GM18867 (cell line): ENCODE measurements around the gene MIGA2.
"Not testable (repeated sequence)": the region's sequence is repeated elsewhere in the genome, so short reads cannot be mapped to it uniquely, and the experiment has no call there.

Experiments
- ATAC-seq: cut with Tn5 transposase; IDR thresholded peaks from one replicate; pipeline ENCODE4 v1.9.1; 2021; ENCODE audit warnings: mild to moderate bottlenecking, moderate library complexity; ENCODE audit not compliant: unreplicated experiment

MIGA2 gene

DNA sequence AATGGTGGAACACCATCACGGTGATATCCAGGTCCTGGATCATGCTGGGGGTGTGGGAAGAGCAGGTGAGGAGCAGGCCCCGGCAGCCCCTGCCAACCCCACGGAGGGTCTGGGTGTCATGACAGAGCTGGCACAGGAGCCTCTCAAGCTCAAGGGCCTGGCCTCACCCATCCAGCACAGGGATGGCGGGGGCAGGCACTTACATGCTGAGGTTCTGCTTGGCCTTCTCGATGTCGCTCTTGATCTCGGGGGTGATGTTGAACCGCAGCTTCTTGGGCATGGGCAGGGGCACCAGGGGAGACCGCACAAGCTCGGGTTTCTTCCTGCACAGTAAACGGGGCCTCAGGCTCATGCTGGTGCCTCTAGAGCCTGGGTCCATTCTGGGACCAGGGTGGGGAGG lies 61.9 kb downstream of the MIGA2 start:
- no peak for ATAC-seq

DNA sequence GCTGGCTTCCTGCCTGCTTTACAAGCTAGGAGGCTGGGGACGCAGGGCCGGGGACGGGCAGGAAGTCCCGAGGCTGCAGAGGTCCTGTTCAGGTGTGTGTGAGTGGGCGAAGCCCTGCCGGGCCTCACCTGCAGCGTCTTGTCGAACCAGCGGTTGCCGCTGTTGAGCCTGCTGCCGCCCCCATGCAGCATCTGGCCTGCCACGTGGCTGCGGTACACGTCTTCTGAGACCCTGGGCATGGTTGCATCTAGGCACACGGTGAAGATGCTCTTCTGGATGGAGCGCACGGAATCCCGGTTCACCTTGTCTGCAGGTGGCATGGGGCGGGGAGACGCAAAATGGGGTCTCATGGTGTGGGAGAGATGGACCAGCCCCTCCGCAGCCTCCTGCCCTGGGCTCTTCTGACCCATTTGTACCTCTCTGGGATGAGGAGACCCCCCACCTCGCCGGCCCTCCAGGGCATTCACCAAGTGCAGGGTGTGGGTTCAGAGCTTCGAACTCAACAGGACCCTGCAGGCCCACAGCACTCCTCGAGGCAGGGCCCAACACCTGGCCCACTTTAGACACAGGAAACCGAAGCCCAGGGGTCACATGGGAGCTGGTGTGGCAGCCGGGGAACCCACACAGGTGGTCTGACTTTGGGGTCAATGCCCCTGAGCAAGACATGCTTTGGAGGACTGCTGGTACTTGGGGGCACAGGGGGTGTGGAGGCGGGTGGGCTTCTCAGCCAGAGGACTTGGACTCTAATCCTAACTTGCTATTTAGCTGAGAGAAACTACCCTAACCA lies 64.2 kb downstream of the MIGA2 start:
- ATAC-seq: no peak

DNA sequence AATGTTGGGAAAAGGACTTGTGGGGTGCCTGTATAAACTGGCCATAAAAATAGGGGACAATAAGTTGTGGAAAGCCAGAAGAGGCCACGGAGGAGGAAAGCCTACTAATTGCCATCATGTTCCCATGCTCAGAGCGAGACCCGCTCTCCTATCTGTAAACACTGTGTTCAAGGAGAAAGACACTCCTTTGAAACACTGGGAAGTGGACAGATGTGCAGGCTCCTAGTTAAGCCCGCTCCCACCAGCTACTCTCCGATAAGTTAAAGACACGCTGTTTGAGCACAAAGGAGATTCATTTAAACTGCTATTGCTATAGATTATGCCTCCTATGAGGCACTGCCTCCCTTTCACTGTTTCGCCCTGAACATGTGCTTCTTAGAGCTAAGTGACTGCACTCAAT lies 64.9 kb downstream of the MIGA2 start:
- no peak for ATAC-seq

DNA sequence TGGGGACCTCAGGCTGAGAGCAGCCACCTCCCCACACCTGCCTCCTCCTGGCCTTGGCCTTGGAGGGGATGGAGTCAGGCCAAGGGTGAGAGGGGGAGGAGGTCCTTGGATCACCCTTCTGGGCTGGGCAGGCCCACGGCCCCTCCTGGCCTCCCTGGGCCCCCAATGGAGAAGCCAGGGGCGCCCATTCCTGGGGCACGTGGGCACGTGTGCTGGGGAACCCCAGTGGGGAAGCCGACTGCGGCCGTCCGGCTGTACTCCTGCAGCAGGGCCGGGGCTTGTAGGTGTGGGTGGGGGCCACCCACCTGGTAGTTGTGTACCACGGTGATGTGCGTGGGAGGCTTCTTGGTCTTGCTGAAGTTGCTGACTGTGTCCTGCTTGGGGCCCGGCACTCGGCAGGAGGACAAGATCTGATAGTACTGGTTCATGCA lies 65.7 kb downstream of the MIGA2 start:
- no peak for ATAC-seq

DNA sequence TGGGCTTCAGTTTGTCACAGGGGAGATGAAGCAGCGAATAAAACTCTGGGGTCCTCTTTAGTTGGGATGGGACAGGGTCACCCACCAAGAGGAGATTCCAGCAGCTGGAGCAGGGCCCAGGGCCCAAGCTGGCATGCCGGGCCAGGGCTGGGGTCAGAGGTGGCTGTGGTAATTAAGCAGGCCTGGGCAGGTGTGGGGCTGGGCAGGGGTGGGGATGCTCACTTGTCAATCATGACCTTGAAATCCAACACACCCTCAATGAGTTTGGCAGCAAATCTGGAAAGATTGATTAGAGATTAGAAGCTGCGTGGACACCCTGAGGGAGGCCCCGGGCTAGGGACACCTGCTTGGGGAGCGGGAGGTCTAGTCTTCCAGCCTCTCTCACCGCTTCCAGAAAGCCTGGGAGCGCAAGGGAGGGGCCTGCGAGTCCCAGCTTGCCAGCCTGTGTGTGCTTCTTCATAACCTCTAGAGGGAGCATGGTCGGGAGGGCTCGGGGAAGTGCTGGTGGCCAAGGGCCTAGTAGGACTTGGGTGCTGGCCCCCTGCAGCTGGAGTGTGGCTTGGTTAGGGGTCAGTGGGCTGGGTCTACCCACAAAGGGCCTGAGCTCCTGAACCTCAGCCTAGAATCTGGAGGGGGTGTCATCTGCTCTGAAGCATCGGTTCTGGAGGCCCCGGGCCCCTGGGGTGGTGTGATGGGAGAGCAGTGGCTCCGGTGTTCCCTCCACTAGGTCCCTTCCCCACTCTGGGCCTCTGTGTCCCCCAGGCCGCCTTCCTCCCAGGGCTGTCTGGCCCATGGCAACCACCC lies 66.6 kb downstream of the MIGA2 start:
- no peak for ATAC-seq

DNA sequence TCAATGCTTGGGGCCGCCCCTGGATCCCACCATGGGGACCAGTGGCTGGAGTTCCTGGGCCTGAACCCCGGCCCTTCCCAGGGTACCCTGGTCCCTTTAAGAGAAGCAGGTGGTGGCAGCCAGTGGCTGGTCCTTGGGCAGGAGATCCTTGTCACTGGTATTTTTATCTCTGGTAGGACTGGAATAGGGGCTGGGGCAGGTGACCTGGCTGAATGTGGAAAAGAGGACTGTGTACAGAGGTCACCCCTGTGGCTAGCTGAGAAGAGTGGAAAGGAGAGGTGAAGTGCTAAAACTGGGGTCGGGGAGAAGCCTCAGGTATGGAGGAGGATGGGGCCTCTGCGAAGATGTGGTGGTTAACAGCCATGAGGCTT lies 67.2 kb downstream of the MIGA2 start:
- ATAC-seq: no peak

DNA sequence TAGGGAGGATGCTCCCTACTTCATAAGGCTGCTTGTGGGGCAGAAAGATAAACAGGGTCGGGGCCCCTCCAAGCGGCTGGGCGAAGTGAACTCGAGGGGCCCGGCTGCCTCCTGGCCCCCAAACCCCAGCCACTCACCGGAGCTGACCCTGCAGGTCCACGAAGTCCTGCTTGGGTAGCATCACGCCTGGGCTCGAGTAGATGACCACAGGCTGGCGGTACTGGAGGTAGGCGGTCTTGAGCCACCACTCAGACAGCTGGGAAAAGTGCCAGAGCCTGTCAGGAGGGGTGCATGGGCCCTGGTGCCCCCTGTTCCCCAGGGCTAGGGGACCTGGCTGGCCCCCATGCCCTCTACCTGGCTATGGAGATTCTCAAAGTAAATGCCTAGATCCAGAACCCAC lies 67.6 kb downstream of the MIGA2 start:
- ATAC-seq: no peak

DNA sequence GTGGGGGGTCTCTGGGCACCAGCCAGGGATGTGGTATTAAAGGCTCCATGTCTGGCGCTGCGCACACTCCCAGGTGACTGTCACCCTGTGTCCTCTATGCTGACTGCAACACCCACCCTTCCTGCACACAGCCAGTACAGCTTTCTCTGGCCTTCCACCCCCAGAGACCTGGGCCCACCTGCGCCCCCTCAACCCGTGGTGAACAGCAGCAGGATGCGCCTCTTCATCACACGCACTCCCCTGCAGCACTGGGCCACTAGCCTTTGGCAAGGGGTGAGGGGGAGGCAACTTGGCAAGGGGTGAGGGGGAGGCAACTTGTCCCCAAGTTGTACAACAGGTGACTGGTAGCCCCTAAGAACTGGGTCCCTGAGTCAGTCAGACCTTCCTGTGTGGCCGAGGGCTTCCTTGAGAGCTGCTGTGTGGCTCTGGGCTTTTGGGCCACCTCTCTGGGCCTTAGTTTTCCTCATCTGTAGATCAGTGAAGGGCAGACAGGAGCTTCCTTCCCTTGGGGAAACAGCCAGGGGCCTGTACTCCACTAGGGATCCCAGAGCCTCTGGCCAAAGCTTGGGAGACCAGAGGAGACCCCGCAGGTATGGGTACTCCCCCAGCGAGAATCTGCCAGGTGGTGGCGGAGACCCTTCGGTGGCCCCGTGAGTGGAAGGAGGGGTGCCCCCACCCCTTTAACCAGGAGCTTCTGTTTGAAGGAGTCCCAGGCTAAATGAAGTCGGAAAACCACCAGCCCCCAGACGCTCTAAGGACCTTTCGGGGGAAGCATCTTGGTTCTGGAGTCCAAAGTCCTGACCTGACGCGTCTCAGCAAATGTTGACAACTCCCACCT lies 69.7 kb downstream of the MIGA2 start:
- ATAC-seq: no peak

DNA sequence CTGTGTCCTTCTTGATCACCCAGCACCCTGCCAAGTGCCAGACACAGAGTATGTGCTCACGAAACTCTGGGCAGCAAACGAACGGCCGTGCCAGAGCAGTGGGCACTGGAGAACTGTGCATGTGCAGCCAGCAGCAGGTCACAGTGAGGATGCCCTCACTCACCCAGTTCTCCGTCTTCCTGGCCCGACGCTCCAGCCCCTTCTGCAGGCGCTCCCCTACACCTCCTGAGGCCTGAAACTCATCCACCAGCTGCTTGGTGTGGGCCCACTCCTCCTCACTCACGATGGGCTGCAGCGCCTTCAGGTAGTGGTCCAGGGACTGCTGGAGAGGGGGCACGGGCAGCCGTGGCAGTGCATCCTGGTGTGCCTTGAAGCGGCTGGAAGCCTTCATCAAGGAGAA lies 71.2 kb downstream of the MIGA2 start:
- ATAC-seq: no peak

DNA sequence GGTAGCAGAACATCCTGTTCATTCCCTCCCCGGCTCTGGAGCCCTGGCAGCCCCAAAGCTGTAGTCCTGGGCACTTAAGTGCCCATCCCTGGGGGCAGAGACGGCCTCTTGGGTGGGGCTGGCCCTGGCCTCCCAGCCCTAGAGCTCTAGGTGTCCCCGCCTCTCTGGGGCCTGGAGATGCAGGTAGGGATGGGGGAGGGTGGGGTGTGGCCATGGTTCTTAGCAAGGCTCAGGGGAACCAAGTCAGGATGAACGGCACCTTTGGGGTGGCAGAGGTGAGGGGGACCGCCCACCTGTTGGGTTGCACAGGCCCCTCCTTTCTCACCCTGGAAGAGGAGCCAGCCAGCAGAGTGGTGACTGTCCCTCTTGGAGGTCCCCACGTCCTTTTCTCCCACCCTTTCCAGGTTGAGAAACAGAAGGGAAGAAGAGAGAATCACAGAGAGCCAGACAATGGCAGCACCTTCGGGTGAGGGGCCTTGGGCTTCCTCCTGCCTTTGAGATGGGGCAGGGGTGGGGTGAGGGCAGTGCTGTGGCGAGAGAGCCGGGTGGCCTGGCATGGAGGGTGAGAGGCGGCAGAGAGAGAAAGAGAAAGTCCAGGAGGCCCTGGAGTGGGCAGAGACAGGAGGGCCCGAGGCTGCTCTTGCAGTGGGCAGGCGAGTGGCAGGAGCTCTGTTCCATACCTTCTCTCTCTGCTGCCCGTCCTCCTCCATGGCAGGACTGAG lies 71.8 kb downstream of the MIGA2 start:
- no peak for ATAC-seq

DNA sequence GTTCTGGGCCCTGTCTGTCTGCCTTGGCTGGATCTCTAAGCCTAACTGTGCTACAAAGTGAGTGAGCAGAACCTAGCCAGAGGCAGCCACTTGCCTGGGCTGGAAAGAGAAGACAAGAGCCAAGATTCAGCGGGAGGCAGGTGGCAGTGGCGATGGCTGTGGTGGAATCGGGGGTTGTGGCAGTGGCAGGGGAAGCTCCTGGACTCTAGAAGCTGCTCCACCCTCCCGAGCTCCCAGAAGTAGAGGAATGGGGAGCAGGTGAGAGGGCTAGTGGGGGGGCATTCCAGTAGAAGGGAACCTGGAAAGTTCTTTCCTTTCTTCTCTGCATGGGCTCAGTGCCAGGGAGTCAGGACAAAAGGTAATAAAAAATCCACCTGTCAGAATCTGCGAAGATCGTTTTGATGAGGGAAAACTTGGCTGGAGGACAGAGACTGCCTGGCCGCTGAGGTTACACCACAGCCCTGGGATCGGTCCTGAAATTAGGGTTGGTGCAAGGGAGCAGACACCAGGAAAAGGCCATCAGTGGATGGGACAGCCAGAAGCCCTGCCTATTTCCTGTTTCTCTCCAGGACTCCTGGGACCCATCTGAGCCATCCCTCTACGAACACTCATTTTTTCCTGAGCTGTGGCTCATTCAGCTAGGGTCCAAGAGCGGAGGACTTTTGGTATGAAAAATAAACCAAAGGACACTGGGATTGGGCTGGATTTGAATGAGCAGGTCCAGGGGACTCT lies 72.5 kb downstream of the MIGA2 start:
- no peak for ATAC-seq

DNA sequence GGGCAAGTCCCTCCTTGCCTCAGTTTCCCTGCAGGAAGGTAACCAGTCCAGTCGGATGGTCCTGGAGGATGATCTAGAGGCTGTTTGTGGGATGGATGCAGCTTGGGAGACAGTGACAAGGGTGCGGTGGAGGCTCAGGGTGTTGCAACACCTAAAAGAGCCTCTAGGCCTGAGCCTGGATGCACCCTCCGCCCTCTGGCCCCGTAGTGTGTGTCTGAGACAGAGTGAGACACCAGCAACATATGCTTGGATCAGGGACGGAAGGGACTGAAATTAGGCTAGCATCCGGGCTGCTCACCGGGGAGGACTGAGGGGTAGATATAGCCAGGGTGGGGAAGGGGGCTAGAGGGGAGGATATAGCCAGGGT lies 73.1 kb downstream of the MIGA2 start:
- ATAC-seq: no peak

DNA sequence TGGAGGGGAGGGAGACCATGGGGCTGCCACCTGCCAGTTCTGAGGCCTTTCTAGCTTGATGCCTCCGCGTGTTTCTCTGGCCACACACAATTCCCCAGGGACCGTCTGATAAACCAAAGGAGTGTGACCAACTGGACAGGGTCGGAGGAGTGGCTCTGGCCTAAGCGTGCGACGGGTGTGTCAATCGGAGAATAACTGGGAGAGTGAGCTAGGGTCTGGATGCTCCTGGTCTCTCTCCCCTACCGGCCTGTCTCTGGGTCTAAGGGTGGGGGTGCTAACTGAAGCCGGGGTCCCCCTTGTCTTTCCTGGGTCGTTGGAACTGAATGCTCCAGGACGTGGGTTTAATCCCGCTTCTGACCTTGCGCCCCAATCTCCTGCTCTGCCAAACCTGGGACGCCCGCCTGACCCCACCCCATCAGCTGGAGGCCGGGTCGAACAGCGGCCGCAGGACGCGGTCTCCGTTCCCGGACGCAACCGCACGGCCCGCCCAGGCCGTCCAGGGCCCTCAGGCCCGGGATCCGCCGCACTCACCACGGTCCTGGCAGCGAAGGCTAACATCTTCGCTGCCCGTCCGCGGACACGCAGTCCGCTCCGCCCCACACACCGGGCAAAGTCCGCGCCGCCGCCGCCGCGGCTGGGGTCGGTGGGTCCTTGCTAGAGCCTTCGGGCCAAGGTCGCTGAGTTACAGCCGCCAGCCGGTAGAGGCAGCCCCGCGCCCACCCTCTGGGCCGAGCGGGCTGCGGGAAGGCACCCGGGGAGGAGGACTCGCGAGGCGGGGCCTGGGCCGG lies 73.7 kb downstream of the MIGA2 start:
- peak; percentile 4 for ATAC-seq

DNA sequence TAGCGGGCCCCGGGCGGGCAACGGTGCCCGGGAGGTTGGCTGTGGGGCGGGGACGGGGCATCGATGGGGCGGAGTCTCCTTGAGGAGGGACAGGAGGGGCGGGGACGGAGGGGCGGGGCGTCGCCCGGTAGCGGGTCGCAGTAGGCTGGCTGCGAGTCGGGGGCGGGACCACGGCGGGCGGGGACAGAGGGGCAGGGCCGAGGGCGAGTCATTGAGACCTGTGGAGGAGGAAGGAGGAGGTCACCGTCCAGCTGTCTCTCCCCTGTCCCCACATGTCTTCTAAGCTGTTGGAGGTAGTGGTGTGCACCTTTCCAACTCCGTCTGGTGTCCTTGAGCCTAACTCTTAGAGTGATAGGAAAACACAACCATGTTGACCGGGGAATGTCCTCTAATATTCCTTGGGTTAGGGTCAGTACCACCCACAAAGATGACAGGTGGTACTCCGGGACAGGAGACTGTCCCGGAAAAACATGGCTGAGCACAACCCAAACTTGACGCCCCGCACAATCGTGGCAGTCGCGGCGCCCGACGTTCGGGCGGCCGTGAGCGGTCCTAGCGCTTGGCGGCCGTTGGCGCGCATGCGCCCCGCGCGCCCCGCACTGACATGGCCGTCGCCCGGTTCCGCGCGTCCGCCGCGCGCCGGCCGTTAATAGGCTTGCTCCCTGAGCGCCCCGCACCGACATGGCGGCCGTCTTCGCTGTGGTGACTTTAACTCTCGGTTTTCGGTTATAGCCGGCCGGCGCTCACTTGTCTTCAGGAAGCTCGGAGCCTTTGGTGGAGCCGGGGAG lies 74.5 kb downstream of the MIGA2 start, which contains the start of the genes CRAT and PTPA:
Gene CRAT (minus strand): TSS at position 54 of the 788 bp plus-strand sequence. CDS start 284 bp downstream, outside the sequence.
Gene PTPA (plus strand): TSS at position 676 of the 788 bp plus-strand sequence. CDS start 186 bp downstream, outside the sequence.
- ATAC-seq: peak; percentile 80

DNA sequence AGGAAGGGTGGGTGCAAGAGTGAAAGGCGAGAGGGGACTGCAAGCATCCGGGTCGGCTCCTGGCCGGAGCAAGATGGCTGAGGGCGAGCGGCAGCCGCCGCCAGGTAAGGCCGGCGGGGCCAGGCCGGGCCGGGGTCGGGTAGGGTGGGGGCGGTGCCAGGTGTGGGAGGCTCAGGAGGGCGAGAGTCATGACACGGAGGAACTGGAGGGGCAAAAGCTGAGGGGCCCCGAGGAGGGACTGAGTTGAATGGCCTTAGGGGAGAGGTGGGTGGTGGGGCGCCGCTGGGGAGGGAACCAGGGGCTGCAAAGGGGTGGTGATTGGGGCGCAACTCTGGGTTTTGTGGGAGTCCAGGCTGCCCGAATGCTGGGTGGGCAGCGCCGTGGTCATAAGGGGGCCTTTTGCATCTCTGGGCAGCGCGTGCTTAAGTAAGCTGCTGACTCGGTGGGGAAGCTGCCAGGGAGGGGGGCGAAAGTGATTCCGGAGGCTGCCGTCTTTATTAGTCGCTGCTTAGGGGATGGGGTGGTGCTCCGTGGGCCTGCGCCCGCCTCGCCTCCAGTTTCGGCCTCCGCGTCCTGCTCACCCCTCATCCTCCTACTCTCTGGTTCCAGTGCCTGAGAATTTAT lies 75.2 kb downstream of the MIGA2 start:
- peak; percentile 26 for ATAC-seq

DNA sequence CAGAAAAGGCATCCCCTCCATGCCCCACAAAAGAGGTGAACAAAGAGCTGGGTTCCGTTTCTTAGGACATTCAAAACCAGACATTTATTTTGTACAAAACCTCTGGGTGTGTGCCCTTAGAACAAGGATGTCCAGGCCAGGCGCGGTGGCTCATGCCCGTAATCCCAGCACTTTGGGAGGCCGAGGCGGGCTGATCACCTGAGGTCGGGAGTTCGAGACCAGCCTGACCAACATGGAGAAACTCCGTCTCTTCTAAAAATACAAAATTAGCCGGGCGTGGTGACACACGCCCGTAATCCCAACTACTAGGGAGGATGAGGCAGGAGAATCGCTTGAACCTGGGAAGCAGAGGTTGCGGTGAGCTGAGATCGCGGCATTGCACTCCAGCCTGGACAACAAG lies 76.1 kb downstream of the MIGA2 start:
- not testable (repeated sequence) for ATAC-seq

DNA sequence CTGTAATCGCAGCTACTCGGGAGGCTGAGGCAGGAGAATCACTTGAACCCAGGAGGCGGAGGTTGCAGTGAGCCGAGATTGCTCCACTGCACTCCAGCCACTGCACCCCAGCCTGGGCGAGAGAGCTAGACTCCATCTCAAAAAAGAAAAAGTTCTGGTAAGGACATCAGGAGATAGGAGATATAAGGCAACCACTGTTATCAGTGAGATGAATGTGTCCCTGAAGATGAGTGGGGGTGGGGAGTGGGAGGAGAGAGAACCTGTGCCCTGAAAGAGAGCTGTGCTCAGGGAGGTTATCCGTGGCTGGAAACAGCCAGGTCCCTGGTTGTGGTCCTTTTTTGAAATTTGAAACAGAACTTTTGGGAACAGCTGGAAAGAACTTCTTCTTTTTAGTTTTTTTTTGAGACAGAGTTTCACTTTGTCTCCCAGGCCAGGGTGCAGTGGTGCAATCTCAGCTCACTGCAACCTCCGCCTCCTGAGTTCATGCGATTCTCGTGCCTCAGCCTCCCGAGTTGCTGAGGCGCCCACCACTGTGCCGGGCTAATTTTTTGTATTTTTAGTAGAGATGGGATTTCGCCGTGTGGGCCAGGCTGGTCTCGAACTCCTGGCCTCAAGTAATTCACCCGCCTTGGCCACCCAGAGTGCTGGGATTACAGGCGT lies 77.3 kb downstream of the MIGA2 start:
- ATAC-seq: no peak
